Hematopoietic multipotent progenitor cell treated with erythropoietin and hydrocortisone succinate and interleukin-3 and kit ligand, for 17 days (in vitro differentiated cells): Measurements from ENCODE around the gene RREB1.
A peak's percentile ranks its signal among the peaks of the same experiment; 100 is the strongest.

Experiments used
- DNase-seq: peaks from one replicate; pipeline ENCODE4 v3.0.0-alpha.2; 2015; ENCODE audit warnings: low spot score

Gene RREB1, protein sequence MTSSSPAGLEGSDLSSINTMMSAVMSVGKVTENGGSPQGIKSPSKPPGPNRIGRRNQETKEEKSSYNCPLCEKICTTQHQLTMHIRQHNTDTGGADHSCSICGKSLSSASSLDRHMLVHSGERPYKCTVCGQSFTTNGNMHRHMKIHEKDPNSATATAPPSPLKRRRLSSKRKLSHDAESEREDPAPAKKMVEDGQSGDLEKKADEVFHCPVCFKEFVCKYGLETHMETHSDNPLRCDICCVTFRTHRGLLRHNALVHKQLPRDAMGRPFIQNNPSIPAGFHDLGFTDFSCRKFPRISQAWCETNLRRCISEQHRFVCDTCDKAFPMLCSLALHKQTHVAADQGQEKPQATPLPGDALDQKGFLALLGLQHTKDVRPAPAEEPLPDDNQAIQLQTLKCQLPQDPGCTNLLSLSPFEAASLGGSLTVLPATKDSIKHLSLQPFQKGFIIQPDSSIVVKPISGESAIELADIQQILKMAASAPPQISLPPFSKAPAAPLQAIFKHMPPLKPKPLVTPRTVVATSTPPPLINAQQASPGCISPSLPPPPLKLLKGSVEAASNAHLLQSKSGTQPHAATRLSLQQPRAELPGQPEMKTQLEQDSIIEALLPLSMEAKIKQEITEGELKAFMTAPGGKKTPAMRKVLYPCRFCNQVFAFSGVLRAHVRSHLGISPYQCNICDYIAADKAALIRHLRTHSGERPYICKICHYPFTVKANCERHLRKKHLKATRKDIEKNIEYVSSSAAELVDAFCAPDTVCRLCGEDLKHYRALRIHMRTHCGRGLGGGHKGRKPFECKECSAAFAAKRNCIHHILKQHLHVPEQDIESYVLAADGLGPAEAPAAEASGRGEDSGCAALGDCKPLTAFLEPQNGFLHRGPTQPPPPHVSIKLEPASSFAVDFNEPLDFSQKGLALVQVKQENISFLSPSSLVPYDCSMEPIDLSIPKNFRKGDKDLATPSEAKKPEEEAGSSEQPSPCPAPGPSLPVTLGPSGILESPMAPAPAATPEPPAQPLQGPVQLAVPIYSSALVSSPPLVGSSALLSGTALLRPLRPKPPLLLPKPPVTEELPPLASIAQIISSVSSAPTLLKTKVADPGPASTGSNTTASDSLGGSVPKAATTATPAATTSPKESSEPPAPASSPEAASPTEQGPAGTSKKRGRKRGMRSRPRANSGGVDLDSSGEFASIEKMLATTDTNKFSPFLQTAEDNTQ (N-terminal part only)

DNA sequence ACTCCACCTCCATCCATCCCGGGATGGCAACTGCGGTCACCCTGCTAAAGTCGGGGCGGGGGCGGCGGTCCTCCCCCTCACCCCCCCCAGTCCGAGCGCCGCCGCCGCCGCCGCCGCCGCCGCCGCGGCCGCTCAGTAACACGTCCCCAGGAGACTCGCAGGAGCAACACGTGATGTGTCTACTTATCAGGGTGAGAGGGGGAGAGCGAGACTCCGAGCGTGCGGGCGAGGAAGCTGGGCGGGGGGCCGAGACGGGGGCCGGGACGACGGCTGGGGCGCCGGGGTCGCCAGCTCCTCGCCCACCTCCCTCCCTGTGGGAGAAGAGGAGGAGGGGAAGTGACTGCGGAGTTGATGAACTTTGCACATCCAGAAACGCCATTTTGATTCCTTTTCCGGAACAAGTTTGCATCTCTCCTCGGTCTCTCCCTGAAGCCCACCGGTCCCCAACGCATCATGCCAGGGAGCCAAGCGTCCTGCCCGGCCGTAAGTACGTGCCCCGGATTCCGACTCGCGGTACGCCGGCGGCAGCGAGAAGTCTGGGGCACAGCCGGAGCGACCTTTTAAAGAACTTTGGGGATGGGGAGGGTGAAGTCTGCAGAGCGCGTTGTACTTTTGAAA is at the start of gene RREB1:
RREB1 (plus strand) TSS at position 384 of the 618 bp plus-strand sequence. CDS start 73,951 bp downstream, outside the sequence.
- peak; percentile 72 for DNase-seq

GRCh38 chr6:7058250-7058923 is 49.4 kb upstream of the RREB1 start:
- peak; percentile 59 for DNase-seq

GRCh38 chr6:7060769-7061516 is 46.8 kb upstream of the RREB1 start:
- no peak for DNase-seq

DNA sequence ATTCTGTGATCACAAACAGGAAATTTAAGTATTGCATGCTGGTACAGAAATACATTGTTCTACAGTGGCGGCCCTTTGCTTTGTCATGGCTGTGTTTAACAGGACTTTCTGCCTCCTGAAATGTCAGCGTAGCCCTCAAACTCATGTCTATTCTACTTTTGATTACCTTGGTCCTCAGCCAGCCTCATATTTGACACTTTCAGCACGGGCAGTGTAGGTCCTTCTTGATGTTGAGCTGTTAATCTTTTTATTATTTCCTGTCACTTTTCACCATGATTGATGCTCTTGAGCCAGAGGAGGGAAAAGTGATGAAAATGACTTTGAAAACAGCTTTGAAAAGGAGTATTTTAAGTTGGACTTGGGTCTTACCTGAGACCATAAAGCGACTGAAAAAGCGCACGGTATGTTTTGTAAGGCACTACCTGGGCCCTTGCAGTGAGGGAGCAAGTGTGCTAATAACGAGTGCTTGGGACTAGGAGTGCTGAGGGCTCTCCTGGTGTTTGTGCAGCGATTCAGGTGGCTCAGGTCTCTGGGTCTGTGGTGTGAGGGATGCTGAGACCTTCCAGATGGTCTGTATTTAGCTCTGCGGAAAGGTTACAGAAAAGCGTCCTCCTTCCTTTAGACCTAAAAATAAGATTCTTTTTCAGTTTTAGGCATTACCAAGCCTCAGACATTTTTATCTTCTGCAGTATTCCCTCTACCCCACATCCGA is 45.2 kb upstream of the RREB1 start:
- DNase-seq: no peak

DNA sequence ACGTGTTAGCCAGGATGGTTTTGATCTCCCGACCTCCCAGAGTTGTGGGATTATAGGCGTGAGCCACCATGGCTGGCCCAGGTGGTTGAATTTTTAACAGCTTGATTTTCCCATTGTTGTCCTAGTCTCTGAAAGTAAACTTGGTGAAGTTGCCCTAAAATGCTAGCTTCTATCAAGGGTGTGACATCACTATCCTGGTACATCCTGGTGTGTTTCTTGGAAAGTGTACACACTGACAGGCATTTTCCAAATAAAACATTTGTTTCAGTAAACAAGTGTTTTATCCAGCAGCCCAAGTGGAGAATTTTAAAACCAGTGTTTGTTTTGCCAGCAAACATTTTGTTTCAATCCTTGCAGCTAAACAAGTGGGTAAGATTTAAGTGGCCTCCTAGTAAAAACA is 40.5 kb upstream of the RREB1 start:
- DNase-seq: no peak

- no peak for DNase-seq
Measured at GRCh38 chr6:7071405-7071804, 36.4 kb upstream of the RREB1 start.

GRCh38 chr6:7073082-7073820 is 34.5 kb upstream of the RREB1 start:
- no peak for DNase-seq

DNA sequence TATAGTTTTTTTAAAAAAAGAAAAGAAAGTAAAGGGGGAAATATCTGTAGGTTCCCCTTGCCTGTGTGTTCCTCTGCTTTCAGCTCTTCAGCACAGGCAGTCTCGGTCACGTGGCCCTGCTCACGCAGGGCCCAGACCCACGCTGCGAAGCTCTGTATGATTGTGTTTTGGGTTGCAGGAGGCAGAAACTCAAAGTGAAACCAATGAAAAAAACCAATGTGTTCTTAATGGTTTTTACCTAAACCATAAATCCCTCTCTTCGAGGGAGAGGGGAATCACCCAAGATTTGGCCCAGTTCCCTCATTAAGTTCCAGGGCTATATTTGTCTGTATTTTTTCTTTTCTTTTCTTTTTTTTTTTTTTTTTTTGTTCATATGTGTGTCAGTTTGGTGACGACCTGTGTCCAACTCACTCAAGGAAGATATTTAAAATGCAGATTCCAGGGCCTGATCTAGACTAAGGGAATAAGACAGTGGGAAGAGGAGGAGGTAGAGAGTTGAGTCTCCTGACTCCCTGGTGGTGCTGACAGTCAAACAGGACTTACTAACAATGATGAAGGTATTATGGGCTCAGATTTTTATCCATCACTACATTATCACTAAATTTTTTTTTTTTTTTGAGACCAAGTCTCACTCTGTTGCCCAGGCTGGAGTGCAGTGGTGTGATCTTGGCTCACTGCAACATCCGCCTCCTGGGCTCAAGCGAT is 33.8 kb upstream of the RREB1 start:
- DNase-seq: no peak

GRCh38 chr6:7074870-7075269 is 32.9 kb upstream of the RREB1 start:
- DNase-seq: no peak

DNA sequence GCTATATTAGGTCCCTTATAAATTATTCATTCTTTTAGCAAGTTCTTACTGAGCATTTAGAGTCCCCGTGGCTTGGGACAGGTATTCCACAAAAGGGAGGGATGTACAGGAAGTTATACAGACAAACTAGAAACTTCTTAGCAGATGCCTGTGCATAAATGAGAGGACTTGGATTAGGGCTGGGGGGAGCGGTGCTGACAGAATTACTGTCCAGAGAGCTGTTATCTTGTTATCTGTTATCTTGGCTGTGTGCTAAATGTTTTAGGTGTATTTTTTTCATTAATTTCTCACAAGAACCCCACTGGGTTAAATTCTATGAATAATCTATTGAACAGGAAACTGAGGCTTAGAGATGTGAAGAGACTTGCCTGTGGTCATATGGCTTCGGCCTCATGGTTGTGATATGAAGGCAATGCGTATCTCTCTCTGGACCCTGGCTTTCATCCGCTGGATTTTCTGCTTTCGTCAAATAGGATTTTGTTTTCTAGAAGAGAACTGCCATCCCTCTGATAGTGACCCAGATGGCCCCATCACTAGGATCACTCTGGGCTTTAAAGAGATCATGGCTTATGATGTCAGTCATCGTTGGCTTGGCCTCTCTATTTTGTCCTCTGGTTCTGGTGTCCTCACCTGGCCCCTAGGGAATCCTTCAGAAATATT is 32.3 kb upstream of the RREB1 start:
- DNase-seq: no peak

DNA sequence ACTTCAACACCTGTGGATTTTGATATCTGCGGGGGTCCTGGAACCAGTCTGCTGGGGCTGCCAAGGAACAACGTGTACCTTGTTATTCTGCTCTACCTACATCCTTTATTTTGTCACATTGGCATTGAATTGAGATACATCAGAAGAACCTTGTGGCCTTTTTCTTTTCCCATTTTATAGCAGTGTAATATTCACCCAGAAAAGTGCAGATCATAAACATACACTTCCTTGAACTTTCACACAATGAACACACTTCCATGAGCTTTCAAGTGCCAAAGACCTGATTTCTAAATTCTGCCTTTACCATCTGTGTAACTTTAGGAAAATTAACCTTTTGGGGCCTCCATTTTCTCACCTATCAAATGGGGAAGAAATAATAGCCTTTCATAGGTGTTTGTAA is 29.9 kb upstream of the RREB1 start:
- DNase-seq: no peak

DNA sequence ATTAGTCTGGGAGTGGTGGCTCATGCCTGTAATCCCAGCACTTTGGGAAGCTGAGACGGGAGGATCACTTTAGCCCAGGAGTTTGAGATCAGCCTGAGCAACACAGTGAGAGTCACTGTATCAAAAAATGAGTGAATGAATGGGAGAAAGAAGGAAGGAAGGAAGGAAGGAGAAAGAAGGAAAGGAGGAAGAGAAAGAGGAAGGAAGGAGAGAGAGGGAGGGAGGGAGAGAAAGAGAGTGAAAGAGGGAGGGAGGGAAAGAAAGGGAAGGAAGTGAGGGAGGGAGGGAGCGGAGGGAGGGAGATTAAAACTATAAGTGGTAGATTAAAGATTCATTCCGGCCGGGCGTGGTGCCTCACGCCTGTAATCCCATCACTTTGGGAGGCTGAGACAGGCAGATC is 28.9 kb upstream of the RREB1 start:
- DNase-seq: no peak

GRCh38 chr6:7080311-7080710 is 27.4 kb upstream of the RREB1 start:
- DNase-seq: no peak

GRCh38 chr6:7085911-7086310 is 21.9 kb upstream of the RREB1 start:
- peak; percentile 55 for DNase-seq

- peak; percentile 28 for DNase-seq
Measured at GRCh38 chr6:7086488-7086887, 21.3 kb upstream of the RREB1 start.

DNA sequence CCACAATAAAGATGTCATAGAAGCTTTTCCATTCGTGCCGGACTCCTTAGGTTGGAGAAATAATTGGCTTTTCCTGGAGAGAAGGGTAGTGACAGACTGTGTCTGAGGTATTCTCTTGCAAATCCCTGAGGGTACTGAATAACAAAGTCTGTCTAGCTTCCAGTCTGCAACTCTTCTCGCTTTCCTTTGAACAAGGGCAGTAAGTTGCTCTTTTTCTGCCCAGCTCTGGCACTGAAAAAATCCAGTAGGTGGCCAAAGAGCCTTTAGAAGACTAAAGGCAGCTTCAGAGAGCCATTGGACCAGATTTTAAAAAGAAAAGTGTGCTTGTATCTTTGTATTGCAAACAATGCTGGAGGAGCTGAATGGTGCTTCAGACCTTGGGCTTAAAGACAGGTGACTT is 20.7 kb upstream of the RREB1 start:
- peak; percentile 57 for DNase-seq

GRCh38 chr6:7087491-7087979 is 20.2 kb upstream of the RREB1 start:
- no peak for DNase-seq
